22Rv1 (cell line): ENCODE results near the gene MAGI3.
"Not testable (repeated sequence)": the region's sequence is repeated elsewhere in the genome, so short reads cannot be mapped to it uniquely, and the experiment has no call there.

Source experiments
- H3K27ac ChIP-seq: fragments of 450-650 bp; 2 replicates; pipeline ENCODE4 v1.5.1; 2017
- ZFX ChIP-seq: fragments of 450-650 bp; IDR thresholded peaks from 2 replicates; pipeline ENCODE4 v1.6.1; 2017; ENCODE audit warnings: antibody characterized with exemption, borderline replicate concordance
- TF ChIP-seq, protein P1 (sequence below): fragments of 450-650 bp; IDR thresholded peaks from 2 replicates; pipeline ENCODE4 v1.5.1; 2017; ENCODE audit warnings: mild to moderate bottlenecking

The MAGI3 gene

DNA sequence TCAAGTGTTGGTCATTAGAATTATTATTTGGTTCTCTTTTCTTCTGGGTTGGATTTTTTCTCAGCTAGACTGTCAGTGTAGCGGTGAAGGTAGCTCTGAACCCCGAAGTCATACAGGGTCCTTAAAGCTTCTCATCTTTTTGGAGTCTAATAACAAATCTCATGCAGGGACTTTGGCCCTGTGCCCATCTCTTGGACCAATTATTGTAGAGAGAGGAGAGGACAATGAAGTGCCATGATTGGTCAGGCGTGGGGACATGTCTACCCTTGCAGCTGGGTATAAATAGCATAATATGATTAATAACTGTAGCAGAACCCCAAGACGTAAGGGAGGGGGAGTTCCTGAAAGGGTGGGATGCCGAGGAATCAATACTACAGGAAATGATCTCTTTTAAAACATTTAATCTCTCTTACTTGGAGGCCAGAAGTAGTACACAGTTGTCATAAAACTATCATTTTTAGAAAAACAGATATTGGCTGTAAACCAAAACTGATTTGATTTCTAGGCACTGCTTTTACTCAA is 8.8 kb downstream of the MAGI3 start:
- TF ChIP-seq, protein P1, sequence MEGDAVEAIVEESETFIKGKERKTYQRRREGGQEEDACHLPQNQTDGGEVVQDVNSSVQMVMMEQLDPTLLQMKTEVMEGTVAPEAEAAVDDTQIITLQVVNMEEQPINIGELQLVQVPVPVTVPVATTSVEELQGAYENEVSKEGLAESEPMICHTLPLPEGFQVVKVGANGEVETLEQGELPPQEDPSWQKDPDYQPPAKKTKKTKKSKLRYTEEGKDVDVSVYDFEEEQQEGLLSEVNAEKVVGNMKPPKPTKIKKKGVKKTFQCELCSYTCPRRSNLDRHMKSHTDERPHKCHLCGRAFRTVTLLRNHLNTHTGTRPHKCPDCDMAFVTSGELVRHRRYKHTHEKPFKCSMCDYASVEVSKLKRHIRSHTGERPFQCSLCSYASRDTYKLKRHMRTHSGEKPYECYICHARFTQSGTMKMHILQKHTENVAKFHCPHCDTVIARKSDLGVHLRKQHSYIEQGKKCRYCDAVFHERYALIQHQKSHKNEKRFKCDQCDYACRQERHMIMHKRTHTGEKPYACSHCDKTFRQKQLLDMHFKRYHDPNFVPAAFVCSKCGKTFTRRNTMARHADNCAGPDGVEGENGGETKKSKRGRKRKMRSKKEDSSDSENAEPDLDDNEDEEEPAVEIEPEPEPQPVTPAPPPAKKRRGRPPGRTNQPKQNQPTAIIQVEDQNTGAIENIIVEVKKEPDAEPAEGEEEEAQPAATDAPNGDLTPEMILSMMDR = no peak
- no peak for TF ChIP-seq ZFX
- H3K27ac ChIP-seq = no peak overlapping the region

DNA sequence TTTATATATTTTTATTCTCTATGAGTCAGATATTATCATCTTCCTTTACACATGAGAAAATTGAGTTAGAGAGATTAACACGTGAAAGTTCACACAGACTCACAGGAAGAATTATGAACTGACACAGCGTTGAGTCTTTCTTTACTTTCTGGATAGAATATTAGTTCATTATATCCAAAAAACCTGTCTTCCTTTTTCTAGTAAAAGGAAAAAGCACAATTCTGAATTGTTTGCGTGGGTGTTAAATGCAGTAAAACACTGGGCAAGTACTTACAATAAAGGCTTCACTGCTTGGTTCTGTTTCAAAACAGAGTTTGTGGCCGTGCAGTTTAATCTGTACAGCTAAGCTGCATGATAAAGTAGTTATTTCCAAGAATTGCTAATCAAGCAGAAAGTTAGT is 10.8 kb downstream of the MAGI3 start:
- H3K27ac ChIP-seq = no peak overlapping the region
- TF ChIP-seq ZFX = no peak
- TF ChIP-seq, protein P1 = no peak

DNA sequence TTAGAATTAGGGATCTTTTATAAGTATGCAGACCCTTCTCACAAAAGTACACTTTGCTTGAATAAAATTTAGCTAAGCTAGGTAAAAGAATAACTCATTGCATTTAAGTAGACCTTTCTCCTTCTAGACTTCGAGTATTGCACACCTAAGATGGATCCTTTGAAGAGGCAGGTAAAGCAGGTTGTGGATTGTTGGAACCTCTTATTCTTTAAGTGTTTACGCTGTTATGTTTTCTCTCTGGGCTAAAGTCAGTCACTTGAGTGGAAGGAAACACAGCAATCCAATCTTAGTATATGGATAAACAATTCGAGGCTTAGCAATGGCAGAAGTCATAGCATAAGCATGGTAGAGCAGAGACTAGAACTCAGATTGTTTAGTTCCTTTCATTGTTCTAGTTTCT is 11.4 kb downstream of the MAGI3 start:
- TF ChIP-seq ZFX = no peak
- TF ChIP-seq, protein P1 = no peak
- H3K27ac ChIP-seq = no peak overlapping the region

DNA sequence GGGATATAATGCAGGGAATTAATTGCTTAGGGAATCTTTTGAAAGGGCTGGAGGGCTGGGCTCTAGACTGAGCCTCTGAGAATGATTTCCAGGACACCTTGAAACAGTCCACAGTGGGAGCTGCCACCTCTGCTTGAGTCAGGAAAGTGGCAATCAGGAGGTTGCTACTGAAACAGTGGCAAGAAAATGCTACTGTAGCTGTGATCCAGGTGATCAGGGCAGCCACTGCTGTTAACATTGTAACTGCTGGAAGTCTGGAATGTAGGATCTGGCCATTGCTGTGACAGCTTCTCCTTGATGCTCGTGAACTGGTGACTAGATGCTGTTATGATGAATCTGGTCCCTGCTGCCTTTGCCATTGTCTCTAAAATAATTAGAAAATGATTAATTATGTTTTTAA is 12.8 kb downstream of the MAGI3 start:
- no peak overlapping the region for H3K27ac ChIP-seq
- TF ChIP-seq, protein P1 = no peak
- no peak for TF ChIP-seq ZFX

DNA sequence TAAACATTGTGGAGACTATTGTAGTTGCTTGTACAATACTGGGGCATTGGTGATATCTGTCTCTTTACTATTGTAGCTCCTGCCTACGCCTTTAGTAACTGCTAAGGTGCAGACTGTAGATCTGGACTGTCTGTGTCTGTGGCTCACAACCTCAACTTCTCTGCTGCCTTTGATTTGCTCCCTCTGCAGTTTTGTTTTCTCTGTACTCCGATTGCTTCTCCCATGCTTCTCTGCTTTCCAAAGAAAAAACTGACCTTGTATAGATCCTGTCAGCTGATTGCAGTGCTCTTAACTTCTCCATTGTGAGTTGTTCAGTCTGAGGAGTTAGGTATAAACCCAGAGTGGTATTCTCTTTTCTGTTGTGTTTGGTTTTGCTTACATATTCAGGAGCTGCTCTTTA is 15.3 kb downstream of the MAGI3 start:
- TF ChIP-seq ZFX = no peak
- TF ChIP-seq, protein P1 = no peak
- H3K27ac ChIP-seq = no peak overlapping the region

DNA sequence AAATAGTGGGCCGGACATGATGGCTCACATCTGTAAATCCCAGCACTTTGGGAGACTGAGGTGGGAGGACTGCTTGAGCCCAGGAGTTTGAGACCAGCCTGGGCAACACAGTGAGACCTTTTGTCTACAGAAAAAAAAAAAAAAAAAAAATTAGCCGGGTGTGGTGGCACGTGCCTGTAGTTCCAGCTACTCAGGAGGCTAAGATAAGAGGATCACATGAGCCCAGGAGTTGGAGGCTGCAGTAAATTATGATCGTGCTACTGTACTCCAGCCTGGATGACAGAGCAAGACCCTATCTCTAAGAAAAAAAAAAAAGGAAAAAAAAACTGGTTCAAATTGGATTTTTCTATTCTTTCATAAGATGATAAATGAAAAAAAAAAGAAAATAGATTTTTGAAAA is 15.8 kb downstream of the MAGI3 start:
- H3K27ac ChIP-seq = not testable (repeated sequence)

DNA sequence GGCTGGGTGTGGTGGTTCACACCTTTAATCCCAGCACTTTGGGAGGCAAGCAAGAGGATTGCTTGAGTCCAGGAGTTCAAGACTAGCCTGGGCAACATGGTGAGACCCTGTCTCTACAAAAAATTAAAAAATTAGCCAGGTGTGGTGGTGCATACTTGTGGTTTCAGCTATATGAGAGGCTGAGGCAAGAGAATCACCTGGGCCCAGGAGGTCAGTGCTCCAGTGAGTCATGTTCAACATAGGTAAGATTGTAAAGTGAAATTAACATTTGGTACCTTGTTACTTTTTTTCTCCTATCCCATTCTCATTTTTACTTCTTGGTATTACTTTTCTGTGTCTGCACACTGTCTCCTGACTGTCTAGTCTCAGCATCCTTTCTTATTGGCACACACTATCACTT is 19.0 kb downstream of the MAGI3 start:
- TF ChIP-seq, protein P1 = no peak
- no peak for TF ChIP-seq ZFX
- no peak overlapping the region for H3K27ac ChIP-seq

DNA sequence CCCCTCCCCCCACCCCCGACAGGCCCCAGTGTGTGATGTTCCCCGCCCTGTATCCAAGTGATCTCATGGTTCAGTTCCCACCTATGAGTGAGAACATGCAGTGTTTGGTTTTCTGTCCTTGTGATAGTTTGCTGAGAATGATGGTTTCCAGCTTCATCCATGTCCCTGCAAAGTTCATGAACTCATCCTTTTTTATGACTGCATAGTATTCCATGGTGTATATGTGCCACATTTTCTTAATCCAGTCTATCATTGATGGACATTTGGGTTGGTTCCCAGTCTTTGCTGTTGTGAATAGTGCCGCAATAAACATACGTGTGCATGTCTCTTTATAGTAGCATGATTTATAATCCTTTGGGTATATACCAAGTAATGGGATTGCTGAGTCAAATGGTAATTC is 21.7 kb downstream of the MAGI3 start:
- H3K27ac ChIP-seq = not testable (repeated sequence)
